Fibroblast of pulmonary artery (primary cell): ENCODE measurements around the gene ZBTB47.

Experiments used
- DNase-seq: peaks from one replicate; pipeline ENCODE4 v3.0.0-alpha.2; 2010; ENCODE audit warnings: low read depth
- H3K4me3 ChIP-seq: replicated peaks from 2 replicates; pipeline ENCODE4 v1.5.1; 2011; ENCODE audit warnings: low read depth, mild to moderate bottlenecking, control low read depth, low read length, moderate library complexity
- TF ChIP-seq, protein P1 (sequence below): IDR thresholded peaks from 2 replicates; pipeline ENCODE4 v1.5.1; 2011; ENCODE audit warnings: mild to moderate bottlenecking, control low read depth, low read length, inconsistent platforms; ENCODE audit errors: missing control alignments

ZBTB47 gene

DNA sequence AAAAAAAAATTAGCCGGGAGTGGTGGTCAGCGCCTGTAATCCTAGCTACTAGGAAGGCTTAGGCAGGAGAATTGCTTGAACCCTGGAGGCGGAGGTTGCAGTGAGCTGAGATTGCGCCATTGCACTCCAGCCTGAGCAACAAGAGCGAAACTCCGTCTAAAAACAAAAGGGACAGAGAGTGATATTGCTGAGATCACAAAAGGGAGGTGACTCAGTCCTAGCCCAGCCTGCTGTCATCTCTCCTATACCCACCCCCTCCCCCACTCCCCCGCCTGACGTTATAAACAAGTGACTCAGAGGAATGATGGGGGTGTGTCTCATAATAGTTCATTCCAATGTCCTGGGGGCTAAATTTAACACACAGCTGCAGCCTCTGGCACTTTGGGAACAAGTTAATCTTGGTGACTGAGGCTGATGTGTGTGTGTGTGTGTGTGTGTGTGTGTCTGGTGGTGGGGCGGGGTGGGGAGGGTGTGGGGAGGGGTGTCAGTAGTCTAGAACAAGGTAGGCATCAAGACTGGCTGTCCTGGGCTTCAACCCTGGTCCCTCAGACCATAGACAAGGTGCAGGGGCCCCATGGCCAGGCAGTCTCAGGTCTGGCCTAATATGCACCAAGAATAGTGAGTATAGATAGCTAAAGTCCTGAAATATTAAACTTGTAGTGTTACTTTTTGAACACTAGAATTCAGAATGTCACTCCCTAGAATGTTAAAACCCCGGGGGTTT lies 30.5 kb downstream of the ZBTB47 start:
- H3K4me3 ChIP-seq = no peak overlapping the region
- peak; percentile 94 for DNase-seq
- TF ChIP-seq, protein P1, sequence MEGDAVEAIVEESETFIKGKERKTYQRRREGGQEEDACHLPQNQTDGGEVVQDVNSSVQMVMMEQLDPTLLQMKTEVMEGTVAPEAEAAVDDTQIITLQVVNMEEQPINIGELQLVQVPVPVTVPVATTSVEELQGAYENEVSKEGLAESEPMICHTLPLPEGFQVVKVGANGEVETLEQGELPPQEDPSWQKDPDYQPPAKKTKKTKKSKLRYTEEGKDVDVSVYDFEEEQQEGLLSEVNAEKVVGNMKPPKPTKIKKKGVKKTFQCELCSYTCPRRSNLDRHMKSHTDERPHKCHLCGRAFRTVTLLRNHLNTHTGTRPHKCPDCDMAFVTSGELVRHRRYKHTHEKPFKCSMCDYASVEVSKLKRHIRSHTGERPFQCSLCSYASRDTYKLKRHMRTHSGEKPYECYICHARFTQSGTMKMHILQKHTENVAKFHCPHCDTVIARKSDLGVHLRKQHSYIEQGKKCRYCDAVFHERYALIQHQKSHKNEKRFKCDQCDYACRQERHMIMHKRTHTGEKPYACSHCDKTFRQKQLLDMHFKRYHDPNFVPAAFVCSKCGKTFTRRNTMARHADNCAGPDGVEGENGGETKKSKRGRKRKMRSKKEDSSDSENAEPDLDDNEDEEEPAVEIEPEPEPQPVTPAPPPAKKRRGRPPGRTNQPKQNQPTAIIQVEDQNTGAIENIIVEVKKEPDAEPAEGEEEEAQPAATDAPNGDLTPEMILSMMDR = no peak

DNA sequence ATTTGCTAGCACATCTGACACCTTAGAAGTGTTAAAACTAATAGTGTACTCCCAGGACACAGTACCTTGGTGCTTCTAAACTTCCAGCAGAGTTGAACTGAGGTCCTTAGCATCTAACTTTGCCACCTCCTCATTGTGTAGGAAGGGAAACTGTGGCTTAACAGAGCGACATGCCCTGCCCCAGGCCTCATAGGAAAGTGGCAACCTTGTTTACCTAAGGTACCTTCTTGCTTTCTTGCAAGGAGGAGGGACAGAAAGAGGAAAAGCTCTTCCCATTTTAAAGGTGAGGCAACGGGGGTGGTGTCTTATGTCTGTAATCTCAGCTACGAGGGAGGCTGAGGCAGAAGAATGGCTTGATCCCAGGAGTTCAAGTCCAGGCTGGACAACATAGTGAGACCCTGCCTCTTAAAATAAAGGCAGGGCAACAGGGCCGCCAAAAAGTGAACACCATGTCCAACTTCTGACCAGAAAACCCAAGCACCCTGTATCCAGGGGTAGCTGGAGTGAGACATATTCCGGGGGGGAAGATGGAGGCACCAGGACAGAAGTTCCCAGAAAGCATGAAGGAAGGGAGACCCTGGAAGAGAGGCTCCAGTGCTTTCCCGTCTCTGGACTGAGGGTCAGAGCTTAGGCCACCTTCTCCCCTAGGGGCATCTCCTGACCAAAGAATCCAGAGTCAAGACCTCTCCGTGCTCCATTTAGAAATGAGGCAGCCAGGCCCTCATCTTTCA lies 31.3 kb downstream of the ZBTB47 start:
- DNase-seq = no peak
- H3K4me3 ChIP-seq = no peak overlapping the region
- TF ChIP-seq, protein P1 = no peak

DNA sequence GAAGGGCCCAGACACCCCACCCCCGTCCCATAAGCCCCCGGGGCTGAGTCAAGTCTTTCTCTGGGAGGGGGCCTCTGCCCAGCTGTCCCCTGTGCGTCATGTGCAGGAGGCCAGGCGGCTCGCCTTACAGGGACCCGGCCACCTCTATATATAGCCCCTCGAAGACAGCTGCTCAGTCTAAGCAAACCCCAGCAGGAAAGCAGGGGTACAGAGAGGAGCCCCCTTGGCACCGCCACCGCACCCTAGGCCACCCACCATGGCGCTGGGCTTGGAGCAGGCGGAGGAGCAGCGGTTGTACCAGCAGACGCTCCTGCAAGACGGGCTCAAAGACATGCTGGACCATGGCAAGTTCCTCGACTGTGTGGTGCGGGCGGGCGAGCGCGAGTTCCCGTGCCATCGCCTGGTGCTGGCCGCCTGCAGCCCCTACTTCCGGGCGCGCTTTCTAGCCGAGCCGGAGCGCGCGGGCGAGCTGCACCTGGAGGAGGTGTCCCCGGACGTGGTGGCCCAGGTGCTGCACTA lies 31.9 kb downstream of the ZBTB47 start, which contains the start of gene KLHL40:
Gene KLHL40, plus strand, starts transcription at position 175 of the 519 bp plus-strand sequence. Its CDS starts 82 bp downstream, at position 257.
- no peak for DNase-seq
- TF ChIP-seq, protein P1 = no peak
- H3K4me3 ChIP-seq = no peak within 1 kb of the TSS

DNA sequence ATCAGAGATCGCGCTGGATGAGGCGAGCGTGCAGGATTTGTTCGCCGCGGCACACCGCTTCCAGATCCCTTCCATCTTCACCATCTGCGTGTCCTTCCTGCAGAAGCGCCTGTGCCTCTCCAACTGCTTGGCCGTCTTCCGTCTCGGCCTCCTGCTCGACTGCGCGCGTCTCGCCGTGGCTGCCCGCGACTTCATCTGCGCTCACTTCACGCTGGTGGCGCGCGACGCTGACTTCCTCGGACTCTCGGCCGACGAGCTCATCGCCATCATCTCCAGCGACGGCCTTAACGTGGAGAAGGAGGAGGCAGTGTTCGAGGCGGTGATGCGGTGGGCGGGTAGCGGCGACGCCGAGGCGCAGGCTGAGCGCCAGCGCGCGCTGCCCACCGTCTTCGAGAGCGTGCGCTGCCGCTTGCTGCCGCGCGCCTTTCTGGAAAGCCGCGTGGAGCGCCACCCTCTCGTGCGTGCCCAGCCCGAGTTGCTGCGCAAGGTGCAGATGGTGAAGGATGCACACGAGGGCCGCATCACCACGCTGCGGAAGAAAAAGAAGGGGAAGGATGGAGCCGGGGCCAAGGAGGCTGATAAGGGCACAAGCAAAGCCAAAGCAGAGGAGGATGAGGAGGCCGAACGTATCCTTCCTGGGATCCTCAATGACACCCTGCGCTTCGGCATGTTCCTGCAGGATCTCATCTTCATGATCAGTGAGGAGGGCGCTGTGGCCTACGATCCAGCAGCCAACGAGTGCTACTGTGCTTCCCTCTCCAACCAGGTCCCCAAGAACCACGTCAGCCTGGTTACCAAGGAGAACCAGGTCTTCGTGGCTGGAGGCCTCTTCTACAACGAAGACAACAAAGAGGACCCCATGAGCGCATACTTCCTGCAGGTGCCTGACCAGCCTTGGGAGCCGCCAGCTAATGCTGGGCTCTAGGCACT lies 32.7 kb downstream of the ZBTB47 start:
- H3K4me3 ChIP-seq = no peak overlapping the region
- TF ChIP-seq, protein P1 = no peak
- no peak for DNase-seq

DNA sequence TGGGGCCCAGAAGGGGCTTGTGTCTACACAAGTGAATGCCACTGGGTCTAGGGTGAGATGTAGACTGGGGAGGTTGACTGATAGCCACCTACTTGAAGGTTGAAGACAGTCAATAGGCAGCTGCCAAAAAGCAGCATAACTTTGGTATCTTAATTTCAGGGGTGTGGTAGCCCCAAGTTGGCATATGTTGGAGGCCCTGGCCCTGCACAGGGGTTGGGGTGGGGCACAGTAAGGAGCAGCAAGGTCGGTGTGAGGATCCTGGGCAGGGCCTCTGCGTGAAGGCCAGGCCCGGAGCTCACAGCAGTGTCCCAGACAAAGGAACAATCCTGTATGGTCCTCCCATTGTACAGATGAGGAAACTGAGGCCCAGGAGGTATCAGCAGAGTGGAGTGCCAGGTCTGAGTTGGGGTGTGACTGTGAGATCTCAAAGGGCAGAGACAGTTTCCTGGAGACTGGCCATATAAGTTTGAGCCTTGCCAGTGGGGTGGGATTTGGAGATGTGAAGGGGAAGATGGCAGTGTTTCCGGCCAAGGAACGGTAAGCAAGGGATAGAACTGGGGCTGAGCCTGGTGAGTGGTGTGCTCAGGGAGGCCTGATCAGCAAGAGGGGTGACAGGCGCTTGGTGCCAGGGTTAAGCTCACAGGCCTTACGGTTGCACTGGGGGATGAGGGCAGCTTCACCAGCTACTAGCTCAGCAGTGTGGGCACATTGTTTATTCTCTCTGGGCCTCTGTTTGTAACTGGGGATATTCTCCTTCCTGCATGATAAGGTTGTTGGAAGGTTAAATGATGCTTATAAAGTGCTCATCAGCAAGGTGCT lies 33.5 kb downstream of the ZBTB47 start:
- H3K4me3 ChIP-seq = no peak overlapping the region
- DNase-seq = no peak
- TF ChIP-seq, protein P1 = no peak

DNA sequence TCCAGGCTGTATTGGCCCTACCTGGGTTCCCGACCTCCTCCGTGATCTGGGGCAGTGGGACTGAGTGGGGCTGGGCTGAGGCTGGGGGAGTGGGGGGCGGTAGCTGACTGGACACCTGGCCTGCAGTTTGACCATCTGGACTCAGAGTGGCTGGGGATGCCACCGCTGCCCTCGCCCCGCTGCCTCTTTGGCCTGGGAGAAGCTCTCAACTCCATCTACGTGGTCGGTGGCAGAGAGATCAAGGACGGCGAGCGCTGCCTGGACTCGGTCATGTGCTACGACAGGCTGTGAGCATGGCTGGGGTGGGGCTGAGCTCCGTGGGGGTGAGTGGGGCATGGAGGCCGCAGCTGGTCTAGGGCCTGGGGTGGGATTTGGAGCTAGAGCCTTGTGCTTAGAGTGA lies 34.5 kb downstream of the ZBTB47 start:
- TF ChIP-seq, protein P1 = no peak
- no peak for DNase-seq
- no peak overlapping the region for H3K4me3 ChIP-seq
